HG02885 (cell line): ENCODE measurements around the gene RNF145.
A peak's percentile ranks its signal among the peaks of the same experiment; 100 is the strongest.

Experiments
- ATAC-seq: cut with Tn5 transposase; IDR thresholded peaks from one replicate; pipeline ENCODE4 v1.9.1; 2021; ENCODE audit warnings: mild to moderate bottlenecking; ENCODE audit not compliant: unreplicated experiment, poor library complexity

Gene RNF145

DNA sequence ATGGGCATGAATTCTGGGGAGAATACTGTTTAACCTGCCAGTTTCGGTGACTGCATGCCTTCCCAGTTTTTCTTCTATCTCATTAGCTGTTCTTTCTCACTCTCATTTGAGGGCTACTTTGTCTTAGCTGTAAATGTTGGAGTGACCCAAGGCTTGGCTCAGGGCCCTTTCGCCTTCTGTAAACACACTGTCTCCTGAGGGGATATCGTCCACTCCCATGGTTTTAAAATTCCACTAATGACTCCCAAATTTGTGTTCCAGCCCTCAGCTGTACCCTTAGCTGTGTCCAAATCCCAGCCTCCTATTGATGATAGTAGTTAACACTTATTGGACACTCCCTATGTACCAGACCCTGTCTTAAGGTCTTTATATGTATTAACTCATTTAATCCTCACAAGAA lies 14.1 kb upstream of the RNF145 start:
- no peak for ATAC-seq

DNA sequence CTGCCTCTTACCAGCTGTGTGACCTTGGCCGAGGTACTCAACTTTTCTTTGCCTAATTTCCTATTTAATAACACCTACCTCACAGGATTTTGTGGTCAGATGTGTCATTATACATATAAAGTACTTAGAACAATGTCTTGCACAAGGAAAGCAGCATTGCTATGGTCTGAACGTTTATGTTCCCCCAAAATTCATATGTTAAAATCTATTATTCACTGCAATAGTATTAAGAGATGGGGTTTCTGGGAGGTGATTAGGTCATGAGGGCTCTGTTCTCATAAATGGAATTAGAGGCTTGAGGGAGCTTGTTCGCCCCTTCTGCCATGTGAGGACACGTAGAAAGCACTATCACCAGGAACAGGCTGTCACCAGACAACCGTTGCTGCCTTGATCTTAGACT lies 10.9 kb upstream of the RNF145 start:
- ATAC-seq: no peak

DNA sequence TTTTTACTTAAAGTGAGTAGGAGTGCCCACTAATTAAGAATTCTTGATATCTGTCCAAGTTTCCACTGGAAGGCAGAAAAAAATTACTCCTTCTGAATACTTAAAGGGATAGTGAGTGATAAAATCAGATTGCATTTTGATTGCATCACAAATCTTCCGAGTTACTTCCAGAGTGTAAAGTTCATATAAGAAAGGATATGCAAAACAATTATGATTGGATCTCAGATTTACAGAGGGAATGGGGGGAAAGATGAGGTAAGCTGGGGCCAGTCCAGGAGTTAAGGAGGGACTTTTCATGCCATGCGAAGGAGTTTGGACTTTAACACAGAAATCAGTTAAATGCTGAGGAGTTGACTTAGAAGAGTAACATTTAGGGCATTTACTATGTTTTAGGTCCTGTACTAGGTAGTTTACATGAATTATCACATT lies 9.3 kb upstream of the RNF145 start:
- no peak for ATAC-seq

DNA sequence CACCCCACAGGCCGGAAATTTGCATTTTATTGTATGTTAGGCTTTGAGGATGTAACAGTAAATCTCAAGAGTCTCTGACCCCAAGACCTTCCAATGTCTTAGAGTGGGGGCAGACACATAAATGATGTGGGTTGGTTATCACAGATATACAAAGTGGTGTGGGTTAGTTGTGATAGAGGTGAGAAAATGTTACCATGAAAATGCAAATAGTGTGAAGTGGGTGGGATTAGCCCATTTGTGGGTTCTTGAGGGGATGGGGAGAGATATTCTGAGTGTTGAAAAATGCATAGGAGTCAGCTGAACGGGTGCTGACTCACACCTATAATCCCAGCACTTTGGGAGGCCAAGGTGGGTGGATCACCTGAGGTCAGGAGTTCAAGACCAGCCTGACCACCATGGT lies 7.9 kb upstream of the RNF145 start:
- no peak for ATAC-seq

DNA sequence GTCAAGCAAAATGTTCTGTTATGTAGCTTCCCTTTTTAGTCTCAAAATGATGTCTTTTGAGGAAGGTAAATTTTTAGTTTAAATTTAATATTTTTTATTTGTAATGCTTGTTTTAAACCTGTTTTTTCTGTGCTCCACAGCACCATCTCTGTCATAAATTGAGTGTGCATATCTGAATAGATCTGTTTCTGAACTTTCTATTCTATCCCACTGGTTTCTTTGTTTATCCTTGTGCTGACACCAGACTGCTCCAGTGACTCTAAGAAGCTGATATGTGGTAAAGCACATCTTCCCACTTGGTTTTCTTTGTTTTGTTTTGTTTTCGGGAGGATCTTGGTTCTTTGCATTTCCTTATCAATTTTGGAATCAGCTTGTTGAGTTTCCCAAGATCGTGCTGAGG lies 7.1 kb upstream of the RNF145 start:
- ATAC-seq: no peak

DNA sequence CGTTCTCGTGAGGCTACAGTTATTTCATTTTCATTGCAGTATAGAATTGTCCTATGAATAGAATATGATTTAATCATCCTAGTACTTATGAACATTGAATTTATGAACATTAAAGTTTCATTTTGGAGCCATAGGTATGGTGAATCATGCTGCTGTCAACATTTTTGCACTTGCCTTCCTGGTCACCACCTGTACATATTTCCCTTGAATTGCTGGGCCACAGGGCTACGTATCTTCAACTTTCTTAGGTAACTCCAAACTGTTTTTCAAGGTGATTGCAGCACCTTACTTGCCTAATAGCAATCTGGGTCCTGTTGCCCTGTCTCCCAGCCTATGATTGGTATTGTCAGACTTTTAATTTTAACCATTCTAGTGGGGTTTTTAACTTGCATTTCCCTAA lies 6.5 kb upstream of the RNF145 start:
- no peak for ATAC-seq

DNA sequence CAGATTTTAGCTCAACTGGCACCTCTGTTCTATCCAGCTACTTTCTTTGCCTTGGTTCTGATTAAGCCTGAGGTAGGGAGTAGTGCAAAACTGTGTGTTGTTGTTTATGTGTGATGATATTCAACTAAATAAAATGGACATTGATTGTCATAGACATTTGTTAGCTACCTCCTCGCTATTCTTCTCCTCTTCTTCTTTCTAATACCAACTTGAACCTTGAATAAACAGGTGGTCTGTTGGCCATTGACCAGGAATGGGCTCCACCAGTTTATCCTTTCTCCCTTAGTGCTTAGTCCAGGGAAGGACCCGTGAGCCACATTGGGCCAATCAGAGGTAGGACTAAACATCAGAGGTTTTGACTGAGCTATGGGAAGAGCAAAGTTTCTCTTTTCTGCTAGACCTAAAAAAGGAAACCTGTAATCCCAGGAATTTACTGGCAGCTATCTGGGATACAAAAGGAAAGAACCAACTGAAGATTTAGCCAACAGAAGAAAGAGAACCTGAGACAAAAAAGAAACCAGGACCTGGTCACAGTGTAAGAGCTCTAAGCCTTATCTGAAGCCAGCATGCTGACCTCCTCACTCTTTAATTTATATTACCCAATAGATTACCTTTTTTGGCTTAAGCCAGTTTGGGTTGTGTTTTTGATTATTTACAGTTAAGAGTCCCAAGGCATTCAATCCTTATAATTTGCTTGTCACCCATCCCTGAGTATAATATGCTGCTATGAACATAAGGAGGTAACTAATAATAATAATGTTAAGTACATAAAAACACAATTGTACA lies 5.3 kb upstream of the RNF145 start:
- no peak for ATAC-seq

DNA sequence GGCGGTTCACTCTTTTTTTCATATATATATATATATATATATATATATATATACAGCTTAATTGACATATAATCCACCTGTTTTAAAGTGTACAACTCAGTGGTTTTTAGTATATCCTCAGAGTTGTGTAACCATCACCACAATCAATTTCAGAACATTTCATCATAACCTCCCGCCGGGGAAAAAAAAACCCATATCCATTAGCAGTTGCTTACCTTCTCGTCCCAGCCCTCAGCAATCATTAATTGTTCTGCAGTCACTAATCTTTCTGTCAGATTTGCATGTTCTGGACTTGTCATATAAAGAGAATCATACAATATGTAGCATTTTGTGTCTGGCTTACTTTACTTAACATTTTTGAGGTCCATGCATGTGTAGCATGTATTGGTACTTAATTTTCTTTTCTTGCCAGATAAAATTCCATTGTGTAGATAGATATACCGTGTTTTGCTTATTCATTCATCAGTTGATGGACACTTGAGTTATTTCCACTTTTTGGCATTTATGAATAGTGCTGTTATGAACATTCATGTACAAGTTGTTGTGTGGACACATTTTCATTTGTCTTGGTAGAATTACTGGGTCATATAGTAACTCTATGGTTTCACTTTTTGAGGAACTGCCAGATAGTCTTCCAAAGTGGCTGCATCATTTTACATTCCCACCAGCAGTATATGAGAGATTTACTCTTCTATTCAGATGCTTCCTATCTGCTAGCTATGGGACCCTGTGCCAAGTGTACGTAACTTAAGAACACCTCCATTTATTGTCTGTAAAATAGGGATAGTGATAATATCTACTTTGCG lies 3.5 kb upstream of the RNF145 start:
- ATAC-seq: no peak

DNA sequence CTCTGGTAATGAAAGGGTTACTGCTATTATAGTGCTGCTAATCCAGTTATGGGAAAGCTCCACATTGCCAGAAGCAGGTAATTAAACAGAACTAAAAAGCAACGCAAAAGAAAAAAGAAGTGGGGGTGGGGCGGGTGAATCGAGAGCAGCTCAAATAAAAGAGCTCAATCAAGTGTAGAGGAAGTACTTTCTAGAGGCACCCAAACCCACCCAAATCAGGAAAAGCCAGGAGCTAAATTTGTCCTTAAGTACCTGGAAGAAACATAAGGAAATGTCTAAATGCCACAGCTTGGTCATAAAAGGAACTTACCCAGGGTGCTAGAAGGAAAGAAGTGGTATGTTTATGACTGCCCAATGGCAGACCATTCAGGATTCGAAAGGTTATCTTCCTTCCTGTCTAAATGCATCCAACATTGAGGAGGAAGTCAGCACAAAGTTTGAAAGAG lies 2.4 kb upstream of the RNF145 start:
- ATAC-seq: no peak

DNA sequence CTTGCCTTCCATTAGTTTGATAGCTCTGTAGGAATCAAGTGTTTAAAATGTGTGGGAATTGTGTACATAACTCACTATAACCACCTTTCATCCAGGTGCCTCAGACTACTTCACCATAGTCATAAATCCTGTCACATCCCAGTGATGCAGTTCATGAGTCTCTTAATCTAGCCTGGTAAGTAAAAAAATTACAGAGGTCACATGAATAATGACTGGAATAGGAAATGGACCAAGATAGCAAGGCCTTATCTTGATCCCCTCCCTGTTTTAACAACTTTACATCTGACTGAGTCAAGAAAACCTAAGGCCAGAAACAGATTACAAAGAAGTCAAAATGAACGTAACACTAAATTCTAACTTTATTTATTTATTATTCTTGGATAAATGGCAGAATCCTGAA lies 1.5 kb upstream of the RNF145 start:
- no peak for ATAC-seq

DNA sequence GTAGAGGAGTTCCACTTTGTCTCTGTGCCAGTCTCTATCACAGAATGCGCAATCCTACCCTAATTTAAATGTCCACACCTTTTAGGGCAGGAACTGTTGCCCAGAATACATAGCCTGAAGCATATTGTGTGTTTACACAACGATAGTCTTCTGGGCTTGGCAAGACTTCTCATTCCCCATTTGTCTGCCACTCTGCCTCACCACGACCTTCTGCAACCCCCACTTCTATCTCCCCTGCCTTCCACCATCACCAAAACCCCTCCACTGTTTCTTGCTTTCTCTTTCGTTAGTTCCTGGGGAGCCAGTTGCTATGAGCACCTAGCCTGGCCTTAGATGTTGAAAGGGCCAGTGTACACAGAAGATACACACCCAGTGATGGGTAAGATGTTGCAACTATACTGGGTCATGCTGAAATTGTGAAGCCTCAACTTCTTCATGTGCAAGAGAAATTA lies 883 bp upstream of the RNF145 start:
- ATAC-seq: no peak

DNA sequence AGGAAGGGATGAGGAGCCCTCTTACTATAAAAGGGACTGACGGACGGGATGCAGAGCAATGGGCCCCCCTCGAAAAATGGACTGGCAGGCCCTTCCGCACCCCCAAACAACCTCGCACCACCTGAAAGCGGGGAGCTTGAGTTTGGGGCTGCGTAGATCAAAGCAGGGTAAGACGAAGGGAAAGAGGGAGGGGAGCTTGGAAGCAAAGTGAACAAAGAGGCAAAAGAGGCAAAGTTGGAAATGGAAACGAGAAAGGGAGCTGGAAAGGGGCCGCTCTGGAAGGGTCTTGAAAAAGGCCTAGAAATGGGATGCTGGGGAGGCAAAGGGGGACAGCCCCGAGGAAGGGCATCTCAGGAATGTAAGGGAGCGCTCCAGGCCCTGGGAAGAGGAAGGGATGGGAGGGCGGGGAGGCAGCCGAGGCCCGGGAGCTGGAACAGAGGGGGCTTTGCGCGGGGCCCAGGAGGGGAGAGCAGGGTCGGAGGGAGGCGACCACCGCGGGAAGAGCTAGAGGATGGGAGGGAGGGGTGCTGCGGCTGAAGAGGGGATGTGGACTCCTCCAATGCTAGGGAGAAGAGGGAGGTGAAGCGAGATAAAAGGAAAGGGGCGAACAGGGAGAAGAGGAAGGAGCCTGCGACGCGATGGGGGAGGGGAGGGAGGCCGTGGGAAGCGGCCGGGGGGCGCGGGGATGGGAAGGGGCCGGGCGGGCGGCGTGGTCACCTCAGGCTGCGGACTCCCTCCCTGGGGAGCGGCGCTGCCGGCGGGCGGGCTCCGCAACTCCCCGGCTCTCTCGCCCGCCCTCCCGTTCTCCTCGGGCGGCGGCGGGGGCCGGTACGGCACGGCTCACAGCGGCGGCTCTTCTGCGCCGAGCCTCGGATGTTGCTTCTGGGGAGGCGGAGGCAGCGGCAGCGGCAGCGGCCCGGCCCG lies 577 bp downstream of the RNF145 start:
- peak; percentile 16 for ATAC-seq

DNA sequence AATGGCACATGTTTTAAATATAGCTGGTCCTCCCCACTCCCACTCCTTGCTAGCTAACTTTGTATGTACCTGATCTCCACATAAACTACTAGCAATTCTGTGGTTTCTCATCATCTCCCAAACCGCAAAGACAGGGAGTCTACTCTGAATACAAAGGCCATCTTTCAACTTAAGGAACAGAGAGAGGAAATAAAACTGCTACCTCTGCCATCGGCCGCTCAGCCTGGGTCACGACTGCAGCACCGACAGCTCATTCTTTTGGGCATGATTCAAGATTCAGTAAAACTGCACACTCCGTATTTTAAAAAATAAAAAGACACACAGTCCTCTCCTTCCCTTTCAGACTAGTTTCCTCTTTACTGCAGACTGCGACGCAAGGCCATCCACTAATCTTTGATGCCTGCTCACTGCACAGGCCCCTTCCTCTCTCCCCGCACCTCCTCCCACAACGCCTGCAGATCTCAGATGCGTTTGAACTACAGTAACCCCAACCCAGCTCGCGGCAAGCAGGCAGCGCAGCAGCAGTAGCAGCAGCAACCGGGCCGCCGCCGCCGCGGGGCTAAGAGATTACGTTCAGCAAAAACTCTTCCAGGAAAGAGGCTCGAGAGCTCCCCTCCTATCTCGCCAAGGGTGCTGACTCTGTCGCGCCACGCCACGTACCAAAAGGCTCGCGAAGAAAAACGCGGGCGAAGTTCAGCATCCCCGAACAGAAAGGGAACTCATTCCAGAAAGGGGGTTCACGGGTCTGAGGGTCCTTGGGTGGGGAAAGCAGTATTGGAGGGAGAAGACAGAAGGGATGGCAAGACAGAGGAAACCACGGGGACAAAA lies 1.5 kb downstream of the RNF145 start:
- ATAC-seq: peak; percentile 53

DNA sequence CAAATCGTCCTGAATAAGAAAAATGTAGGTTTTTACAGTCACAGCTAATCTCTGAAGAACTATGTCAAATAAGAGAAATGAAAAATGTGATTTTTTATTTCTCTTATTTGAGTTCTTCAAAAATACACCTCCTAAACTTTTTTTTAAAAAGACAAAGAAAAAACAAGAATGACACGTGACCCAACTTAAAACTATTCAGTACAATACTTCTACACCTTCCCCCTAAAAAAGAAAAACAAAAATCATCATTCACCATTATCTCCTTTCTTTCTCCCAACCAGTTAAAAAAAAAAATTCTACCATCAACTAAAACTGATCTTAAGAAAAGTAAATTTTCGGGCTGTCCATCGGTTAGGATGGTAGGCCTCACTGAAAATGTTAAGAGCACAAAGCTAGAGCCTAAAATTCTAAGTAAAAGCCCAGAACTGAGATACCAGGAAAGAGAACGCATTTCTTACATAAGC lies 2.1 kb downstream of the RNF145 start:
- no peak for ATAC-seq

DNA sequence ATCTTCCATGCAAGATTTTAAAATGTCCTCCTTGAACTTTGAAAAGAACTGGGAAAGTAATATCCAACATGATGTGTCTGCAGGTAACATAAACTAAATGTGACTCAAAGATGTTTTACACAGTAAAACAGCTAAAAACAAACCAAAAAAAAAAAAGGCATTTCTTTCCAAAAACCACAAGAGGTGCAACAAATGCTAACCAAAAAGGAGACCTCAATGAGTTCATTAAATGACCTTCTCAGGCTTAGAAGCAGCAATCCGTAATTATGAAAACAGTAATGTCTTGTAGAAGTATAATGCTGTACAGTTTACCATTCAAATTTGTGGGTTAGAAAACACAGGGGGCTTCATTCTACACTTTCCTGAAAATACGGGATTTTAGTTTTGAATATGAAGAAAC lies 2.5 kb downstream of the RNF145 start:
- ATAC-seq: no peak

DNA sequence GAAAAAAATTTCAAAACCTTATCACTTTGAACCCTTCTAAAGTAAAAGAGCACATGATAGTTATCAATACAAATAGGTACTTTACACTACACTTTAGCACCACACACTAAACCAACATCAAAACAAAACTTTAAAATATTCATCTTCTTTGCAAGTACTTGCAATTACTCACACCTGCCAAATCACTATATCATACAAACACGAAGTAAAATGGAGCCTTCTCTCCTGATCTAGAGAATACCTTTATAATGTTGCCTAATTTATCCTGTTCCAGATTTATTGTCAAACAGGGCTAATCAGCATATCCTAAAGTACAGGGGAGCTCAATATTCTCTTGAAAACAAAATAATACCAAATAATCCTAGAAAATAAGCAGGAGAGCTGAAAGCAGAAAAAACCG lies 3.0 kb downstream of the RNF145 start:
- ATAC-seq: no peak

DNA sequence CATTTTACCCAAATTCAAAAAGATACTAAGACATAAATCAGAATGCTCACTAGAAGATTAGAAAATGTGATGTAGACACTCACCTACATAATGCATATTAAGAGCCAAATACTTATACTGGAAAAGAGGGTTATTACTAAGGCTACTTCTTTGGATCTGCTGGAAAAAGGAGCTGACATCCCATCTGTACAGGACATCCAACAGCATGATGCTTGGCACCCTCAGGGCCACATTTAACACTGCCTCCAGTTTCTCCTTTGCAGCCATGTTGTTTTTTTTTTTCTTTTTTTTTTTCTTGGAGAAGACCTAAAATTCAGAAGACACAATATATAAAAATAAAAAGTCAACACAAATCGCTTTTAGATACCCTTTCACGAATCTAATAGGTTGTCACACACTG lies 6.0 kb downstream of the RNF145 start:
- ATAC-seq: no peak

DNA sequence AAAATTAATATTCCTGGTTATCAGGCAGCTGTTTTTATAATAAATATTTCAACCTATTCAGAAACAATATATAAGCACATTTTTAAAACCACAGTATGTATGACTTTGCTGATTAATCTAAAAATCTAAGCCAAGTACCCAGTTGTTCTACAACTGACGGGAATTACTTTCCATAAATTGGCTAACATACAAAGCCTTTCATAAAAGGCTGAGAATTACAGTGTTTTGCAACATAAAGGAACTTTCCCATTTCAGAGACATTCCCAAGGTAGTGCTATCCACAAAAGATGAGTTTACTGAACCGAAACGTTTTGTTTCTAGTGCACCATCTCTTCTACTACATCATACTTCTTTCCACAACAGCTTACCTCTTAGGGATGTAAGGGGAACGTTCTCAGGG lies 7.2 kb downstream of the RNF145 start:
- no peak for ATAC-seq

DNA sequence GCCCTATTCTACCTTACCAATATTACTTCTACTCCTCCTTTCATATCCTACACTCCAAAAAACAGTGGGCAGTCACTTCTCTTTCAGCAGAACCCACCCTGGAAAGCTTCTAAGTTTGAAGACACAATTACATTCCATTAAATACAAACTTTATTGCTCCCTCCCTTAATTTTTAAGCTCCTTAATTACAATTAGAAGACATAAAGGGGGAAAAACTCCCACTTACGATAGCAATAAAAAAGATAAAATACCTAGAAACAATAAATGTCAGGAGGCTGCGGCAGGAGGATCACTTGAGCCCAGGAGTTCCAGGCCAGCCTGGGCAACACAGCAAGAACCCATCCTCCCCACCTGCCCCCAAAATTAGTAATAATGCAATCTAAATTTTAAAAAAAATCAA lies 9.6 kb downstream of the RNF145 start:
- no peak for ATAC-seq

DNA sequence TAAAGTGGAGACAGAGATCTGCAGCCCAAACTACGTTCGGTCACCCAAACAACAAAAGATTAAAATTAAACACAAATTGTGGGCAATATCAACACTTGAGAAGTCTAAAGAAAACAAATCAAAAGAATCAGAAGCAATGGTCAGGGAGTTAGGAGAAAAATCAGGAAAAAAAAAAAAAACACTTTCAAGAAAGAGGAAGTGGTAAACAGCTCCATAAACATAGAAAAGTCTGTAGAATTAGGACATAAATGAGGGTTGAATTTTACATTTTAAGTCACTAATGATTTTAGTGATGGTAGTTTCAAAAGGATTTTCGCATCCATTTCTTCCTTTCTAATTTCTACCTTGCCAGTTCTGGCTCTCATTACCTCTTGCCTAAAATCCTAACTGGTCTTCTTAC lies 10.1 kb downstream of the RNF145 start:
- ATAC-seq: no peak
